ENCODE measurements around the gene UPF2.
"Not testable (repeated sequence)": the region's sequence is repeated elsewhere in the genome, so short reads cannot be mapped to it uniquely, and the experiment has no call there.

Gene UPF2

DNA sequence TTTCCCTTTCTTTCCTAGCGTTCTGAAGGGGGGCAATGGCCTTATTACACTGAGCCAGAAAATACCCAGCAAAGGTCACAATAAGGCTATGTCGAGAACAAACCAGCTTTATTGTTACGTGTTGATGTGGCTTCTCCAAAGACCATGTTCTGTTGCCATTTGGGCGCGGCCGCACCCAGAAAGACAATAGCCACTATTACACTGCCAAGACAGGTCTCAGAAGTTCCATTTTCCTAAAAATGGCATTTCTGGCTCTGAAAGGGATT is 141.6 kb downstream of the UPF2 start:
- DNase-seq, result no peak

DNA sequence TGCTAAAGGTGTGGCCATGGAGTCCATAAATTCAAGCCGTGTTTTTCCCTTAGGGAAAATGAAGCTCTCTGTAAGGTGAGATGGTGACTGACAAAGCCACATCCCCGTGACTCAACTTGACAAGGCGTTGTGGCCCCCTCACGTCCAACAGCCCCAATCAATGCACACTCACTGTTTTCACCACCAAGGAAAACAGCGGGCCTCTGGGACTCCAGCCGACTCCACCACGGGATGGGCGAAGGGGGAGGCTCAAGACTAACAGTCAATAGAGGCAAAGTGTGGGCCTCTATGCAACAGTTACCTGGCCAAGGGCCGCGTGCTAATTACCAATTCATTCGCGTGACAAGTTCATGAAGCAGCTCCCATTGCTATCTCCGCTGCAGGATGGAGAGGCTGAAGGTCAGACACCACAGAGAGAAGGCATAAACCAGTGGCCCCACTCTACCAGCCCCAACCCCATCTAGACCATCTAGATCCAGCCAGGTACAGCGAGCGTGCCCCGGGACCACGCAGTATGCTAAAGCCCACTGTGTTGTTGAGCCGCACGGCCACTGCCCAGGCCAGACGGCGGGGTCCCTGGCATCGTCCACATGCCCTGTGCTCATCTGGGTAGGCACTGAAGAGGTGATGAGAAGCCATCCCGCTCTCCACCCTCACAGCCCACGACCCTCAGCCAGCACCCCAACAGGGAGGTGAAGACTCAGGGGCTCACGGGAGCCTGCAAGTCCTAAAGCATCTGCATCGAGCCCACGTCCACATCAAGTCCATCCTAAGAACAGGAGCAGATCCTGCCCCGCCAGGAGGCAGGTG is 143.3 kb downstream of the UPF2 start:
- no peak for DNase-seq

DNA sequence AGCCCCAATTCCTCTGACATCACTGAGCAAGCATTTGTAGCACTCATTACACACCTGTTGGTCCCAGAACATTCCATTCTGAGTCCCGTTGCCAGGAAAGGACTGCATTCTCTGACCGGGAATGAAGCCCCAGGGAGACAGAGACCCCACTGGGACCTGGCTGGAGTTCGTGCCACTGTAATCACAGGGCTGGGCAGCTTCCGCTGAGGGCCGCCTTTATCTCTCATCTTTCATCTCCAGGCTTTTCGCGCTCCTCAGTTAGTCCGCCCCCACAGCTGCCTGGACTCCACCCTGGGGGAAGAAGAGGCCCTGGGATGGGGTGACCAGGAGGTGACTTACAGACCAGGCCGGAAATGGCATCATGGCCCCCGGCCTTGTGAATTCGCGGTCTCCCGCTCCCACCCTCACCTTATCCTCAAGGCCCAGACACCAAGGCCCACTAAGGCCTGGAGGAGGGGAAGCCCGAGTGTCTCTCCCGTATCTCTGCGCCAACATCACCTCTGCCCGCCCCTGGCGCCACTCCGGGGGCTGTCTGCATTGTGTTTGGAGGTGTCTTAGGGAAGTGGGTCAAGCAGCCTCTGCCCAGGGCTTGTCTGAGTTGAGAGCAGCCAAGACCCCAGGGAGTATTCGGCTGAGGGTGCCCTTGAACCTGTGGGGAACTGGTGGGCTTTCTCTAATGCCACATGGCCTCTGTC is 144.1 kb downstream of the UPF2 start:
- no peak for DNase-seq

DNA sequence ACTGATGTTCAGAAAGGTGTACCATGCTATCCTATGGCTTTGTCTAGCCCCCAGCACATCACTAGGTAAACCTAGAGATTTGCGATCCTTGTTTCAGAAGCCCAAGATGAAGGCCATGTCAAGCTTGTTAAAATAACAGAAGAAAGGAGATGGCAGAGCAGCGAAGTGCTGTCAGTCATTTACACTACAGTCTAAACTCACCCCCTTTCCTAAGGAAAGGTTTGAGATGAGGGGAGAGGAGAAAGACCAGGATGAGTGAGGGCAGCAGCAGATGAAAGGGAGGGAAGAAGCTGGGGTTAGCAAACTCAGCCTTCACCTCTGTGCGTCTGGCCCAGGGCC is 144.6 kb downstream of the UPF2 start:
- DNase-seq, result no peak

DNA sequence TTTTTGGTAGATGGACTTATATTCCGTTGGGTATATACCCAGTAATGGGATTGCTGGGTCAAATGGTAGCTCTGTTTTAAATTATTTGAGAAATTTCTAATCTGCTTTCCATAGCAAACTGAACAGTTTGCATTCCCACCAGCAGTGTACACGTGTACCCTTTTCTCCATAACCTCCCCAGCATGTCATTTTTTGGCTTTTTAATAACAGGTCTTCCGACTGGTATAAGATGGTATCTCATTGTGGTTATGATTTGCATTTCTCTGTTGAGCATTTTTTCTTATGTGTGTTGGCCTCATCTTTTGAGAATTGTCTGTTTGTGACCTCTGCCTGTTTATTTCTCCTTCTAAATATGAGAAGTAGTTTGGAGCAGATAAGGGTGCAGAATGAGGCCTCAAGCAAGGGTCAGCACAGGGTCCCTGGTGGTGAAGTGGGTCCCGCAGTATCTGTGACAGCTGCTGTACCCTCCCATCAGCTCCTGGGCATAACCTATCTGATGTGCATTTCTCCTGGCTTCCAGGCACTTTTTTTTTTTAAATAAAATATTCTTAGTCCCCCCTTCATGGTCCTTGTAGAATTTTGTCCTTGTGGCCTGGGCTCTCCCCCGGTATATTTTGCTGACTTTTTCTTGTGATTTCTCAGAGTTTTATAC is 145.9 kb downstream of the UPF2 start:
- DNase-seq, result no peak

DNA sequence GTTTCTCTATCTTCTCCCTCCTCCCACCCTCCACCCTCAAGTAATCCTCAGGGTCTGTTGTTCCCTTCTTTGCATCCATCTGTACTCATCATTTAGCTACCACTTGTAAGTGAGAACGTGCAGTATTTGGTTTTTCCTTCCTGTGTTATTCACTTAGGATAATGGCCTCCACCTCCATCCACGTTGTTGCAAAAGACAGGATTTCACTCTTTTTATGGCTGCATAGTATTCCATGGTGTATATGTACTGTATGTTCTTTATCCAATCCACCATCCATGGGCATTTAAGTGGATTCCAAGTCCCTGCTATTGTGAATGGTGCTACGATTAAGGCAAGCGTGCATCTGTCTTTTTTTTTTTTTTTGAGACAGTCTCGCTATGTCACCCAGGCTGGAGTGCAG is 147.0 kb downstream of the UPF2 start:
- DNase-seq, result no peak

DNA sequence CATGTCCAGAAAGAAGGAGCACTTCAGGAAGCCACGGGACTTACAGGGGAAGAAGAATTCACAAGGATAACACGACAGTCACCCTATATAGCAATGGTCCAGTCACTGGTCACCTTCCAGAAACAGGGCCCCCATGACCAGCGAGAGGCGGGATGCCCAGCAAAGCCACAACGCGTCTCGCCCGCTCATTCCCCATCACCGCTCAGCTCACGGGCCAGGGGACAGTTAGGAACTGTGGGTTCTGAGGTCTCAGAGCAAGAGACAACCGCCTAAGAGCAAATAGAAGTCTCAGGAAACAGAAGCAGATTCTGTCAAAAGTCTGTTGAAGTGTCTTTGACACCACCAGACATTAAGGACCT is 147.5 kb downstream of the UPF2 start:
- no peak for DNase-seq

DNA sequence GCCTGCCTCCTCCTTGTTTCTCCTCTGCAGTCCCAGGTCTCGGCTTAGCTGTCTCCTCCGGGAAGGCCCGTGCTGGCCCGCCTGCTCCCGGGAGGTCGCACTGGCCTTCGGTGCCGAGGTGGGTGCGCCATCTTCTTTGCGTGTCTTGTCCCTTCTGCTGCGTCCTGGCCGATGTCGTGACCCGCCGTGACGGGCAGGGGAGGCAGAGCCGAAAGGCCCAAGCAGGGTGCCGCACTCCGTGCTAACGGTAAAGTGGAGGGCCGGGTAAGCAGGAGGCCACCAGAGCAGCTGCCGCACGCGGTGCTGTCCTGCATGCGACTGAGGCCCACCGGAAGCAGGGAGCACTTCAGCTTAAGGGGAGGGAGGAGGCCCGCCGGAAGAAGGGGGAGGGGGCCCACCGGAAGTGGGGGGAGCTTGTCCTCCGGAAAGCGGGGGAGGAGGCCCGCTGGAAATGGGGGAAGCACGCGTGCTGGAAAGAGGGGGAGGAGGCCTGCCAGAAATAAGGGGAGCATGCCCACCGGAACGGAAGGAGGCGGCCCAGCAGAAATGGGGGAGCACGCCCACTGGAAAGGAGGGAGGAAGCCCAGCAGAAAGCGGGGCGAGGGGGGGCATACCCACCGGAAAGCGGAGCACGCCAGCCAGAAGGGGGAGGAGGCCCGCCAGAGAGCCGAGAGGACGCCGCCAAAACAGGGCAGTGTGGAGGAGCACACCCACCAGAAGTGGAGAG is 148.1 kb downstream of the UPF2 start:
- no peak for DNase-seq

DNA sequence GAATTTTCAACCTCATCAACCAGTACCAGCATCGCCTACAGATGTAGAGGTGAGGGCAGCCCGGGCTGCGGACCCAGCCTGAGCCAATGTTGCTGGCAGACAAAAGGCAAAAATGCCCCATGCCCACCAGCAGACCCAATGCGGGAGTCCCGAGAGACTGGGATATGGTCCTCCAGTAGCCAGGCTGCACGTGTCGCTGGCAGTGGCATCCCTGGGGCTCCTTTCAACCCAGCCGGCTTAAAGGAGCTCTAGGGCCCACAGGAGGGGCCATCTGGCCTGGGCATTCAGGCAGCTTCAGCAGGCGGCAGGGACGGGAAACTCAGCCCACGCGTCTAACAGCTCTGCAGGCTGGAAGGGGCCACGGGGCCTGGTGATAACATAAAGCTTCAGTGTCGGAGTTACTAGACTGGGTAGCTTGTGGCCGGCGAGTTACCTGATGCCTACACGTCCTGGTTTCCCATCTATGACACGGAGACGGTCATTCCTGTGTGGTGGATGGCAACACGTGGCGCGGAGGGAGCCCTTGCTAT is 148.8 kb downstream of the UPF2 start:
- no peak for DNase-seq

DNA sequence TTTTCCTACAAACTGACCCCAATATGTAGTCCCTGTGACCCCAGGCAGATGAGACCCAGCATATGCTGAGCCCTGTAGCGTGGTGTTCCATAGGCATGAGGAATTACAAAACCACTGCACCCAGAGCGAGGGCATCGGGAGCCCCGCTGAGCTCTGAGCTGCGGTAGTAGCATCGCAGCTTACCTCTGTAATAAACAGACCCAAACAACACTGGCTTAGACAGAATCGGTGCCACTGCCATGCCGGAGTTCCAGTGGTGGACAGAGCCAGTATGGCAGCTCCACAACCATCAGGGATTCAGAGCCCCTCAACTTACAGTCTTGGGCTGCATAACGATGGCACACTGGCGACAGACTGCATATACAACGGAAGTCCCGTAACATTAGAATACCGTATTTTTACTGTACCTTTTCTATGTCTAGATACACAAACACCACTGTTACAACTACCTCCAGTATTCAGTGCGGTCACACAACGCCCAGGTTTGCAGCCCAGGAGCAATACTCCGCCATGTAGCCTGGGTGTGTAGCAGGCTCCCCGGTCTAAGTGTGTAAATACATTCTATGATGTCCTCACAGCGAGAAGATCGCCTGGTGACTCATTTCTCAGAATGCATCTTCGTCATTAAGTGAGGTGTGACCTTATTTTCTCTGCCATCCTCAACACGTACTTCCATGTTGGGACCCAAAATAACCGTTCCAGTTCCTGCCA is 150.7 kb downstream of the UPF2 start:
- no peak for DNase-seq

DNA sequence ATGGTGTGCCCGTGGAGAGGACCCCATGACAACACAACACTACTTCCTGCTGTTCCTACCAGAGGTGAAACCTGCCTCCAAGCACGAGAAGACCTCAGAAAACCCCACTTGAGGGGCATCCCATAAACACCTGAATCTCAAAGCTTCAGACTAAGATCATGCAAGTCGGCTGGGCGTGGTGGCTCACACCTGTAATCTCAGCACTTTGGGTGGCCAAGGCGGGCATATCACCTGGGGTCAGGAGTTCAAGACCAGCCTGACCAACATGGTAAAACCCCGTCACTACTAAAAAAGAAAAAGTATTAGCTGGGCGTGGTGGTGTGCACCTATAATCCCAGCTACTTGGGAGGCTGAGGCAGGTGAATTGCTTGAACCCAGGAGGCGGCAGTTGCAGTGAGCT is 153.3 kb downstream of the UPF2 start:
- not testable (repeated sequence) for DNase-seq

DNA sequence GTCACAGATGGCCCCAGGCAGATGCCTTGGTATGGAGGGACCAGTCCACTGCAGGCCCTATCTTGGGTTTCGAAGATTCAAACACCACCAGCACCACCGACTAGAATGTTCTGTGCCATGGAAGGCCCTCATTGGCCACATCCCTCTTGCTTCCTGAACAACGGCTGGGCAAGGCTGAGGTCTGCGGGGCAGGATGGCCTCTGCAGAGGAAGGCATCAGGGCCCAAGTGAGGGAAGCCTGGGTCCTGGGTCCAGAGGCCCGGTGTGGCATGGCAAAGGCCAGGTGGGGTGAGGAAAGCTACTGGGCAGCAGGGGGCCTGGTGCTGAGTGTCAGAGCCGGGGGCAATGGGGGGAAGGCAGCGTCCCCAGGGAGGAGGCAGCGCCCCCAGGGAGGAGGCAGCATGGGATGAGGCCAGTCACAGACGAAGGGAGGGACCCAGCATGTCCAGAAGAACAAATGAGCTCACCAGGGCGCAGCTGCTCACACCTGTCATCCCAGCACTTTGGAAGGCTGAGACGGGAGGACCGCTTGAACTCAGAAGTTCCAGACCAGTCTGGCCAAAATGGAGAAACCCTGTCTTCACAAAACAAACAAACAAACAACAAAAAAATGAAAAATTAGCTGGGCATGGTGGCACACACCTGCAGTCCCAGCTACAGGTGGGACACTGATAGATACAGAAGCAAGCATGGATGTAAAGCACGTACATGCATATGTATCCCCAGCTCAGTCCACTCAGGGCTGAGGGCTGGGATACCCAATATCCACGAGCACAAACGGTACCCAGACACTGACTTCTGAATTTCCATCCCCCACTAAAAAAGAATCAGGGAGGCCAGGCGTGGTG is 155.0 kb downstream of the UPF2 start:
- no peak for DNase-seq

DNA sequence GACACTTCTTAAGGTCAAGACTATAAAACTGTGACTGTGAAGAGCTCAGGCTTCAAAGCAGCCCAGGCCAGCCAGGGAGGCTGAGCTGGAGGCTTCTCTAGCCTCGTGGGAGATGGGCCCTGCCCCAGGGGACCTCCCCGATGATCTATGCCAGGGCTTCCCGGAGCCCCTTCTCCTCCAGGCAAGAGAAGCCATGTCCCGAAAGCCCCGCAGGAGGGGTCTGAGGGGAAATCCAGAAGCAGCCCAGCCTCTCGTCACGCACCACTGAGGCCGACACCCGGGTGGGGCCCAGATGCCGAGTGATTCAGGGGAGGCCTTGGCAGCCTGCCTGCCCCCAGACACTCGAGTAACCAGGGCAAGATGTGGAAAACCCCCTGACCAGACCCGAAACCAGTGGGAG is 155.8 kb downstream of the UPF2 start:
- DNase-seq, result peak; percentile 3

DNA sequence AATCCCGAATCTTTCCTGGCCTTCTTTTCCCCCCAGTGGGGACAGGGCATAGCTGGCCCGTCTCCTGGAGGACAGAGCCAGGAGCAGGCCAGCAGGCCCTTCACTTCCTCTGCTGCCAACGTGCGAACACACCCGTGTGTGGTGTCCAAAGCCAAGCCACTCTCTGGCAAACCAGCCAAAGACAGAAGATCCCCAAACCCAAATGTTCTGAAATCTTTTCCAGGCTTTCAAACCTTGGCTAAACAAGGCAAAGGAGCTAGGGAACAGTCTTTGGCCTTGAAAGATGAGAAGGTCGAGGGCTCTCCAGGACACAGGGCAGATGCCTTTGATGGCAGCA is 156.5 kb downstream of the UPF2 start:
- DNase-seq, result no peak

DNA sequence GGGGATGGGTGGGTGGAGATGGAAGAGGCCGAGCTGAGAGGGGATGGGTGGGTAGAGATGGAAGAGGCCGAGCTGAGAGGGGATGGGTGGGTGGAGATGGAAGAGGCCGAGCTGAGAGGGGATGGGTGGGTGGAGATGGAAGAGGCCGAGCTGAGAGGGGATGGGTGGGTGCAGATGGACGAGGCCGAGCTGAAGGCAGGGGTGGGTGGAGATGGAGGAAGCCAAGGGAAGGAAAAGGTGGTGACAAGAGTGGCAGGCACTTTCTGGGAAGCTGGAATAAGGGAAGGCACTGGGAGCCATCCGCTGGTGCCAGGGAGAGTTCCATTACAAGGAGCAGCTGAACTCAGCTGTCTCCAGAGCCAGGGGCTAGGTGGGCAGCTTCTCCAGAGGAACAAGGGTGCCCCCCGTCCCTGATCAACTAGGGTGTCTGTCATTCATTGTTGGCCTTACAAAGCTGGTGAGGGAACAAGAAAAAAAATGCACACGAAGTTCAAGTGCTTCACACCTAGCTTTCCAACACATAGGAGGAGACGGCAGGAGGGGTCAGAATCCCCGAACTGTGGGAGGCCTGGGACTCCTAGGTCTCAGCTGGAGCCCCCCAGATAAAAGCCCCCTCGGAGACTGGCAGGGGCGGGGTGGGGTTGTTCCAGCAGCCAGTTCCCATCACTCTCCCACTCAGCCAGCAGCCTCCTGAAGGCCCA is 157.0 kb downstream of the UPF2 start:
- no peak for DNase-seq

DNA sequence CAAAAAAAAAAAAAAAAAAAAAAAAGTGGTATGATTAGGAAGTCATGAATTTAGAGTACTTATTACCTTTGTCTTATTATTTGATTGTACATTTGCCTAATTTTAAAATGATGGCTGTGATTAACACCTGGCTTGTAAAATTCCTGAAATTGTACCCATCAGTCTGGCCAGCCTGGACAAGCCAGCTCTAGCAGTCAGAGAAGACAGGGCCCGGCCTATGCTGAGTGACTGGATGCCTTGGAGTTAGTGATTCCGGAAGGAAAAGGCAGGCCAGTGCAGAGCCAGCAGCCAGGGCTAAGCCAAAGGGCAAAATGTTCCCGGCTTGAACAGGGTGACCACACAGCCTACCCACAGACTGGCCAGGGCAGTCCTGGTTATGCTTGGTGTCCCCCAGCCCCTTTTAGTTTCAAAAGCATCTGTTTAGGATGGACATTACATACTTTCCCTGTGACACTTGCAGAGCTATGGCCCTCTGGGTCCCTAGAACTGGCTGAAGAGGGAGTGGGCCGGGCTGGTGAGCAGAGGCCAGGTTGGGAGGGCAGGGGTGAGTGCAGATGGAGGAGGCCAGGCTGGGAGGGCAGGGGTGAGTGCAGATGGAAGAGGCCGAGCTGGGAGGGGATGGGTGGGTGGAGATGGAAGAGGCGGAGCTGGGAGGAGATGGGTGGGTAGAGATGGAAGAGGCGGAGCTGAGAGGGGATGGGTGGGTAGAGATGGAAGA is 157.7 kb downstream of the UPF2 start:
- no peak for DNase-seq

DNA sequence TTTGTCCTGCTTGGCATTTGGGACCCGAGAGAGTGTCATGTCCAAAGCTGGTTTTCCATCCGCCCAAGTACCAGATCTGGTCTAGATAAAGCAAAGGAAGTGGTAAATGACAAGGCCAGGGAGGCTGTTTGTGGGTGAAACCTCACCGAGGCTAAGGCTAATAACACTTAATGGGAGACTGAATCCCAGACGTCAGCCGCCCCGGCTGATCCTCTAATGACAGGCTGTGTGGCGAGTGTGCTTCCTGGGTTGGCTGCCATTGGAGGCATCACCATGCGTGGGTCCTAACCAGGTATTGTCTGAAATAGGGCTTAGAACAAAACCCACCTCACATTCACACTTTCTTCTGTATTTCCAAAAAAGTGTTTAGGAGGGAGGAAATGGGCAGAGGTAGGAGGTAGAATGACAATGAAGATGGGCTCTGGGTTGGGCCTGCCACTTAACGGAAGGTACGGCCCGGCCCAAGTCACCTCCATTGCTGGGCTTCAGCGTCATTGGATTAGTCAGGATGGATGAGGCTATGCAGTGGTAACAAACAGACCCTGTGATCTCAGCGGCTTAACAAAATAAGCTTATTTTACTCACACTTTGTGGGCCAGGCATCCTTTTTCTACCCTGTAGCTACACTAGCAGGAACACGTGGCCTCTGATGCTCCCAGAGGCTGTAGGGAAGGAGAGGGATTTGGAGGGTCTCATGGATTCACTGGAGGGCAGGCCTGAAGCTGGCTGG is 159.8 kb downstream of the UPF2 start:
- no peak for DNase-seq

DNA sequence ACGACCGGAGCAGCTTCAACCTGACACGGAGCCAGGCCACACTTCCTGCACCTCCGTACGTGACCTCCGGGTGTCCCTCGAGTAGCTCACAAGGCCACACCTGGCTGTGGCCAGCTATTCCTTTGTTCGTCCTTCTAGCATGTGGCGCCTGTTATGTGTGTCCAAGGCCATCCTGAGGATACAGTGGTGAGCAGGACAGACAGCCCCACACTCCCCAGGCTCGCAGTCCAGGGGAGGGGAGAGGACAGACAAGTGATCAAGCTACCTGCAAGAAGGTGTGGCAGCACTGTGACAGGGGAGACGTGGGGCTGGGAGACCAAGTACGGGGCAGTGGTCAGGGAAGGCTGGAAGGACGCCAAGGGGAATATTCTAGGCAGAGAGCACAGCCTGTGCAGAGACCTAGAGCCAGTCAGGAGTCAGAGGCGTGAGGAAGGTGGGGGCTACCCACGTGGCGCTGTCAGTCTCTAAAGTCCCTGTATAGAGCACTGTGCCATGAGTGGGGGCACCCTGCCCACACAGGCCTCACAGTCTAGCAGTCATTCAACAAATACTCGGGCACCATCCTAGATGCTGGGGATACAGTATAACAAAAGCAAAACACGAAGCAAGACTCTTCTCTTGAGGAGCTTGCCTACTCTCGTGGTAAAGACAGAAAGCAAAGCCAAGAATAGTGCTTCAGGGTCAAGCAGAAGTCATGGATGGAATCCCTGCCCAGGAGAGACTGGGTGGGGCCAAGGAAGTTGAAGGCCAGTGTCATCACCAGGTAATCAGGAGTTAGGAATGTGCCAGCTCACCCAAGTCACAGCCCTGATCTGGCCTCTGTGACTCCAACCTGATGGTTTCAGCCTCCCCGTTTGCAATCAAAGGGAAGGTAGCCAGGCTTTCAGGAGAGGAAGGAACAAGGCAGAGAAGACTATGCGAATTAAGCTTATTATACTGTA is 160.9 kb downstream of the UPF2 start:
- DNase-seq, result no peak

DNA sequence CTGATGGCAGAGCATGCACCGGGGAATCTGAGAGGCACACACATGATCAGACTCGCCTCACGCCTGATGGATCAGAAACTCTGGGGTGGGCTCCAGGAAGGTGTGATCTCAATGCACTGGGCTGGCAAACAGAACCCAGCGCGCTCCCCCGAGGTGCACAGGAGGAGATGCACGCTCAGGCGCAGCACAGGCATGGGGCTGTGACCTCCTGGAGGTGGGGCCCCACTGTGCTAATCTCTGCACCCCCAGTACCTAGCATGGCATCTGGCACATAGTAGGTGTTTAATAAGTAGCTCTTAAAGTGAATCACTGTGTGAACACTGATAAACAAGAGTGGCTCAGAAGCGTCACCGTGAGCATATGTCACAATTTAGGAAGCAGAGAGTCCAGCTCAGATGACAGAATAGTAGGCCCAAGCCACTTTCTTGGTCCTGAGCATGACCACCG is 161.6 kb downstream of the UPF2 start:
- no peak for DNase-seq

All from suppressor macrophage treated with lipopolysaccharide for 4 hours (primary cell).